ENCODE data around the gene HNF4A.
"Not testable (repeated sequence)": the region's sequence is repeated elsewhere in the genome, so short reads cannot be mapped to it uniquely, and the experiment has no call there.

HNF4A gene

GRCh38 chr20:44355498-44356352 is at the start of gene HNF4A:
TSS of gene HNF4A (plus strand) at chr20:44355699. CDS start at chr20:44355805, 106 bp downstream.
- ATAC-seq, result no peak

- ATAC-seq, result no peak
Measured at GRCh38 chr20:44306927-44307326, 48.6 kb upstream of the HNF4A start.

DNA sequence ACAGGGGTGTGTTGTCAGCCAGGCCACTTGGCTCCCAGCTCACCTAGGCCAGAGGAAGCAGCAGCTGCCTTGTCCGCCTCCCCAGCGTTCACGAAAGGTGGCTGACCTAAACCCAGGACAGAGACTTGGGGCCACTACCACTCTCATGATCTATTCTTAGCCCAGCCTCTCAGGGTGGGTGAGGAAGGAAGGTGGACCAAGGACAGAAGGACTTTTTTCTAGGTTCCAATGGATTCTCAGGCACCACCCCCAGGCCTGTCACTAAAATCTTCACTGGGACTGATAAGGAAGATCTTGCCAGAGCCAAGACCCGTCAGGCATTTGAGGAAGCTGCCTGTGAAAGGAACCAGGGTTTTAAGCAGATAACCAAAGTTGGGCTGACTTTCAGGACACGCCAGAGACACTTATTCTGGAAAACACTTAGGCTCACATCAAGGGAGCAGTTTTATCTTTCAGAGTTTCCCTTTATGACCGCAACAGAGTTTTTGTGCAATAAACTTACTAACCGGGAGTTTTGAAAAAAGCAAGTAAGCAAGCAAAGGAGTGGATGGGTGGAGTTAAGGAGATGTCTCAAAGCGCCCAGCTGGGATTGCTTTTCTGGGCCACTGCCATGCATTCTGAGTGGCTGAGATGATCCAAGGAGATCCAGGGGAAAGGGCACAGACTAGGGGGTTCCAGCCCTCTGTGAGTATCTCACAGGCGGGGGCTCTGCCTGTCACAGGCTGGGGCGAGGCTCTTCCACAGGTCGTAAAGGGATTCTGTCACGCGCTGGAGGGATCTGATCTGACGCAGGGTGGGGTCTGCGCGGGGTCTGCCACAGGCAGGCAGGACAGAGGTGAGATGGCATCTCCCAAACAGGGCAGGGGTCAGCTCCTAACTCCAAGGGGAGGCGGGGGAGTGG is 45.5 kb upstream of the HNF4A start:
- ATAC-seq, result no peak

GRCh38 chr20:44310664-44311639 is 44.5 kb upstream of the HNF4A start, which contains the start of gene FITM2:
TSS of gene FITM2 (minus strand) at chr20:44311202. CDS start at chr20:44311148, 54 bp downstream.
- peak; percentile 88 to 94 for ATAC-seq

GRCh38 chr20:44314870-44315269 is 40.6 kb upstream of the HNF4A start:
- no peak for ATAC-seq

- no peak for ATAC-seq
Measured at GRCh38 chr20:44319839-44320422, 35.6 kb upstream of the HNF4A start.

DNA sequence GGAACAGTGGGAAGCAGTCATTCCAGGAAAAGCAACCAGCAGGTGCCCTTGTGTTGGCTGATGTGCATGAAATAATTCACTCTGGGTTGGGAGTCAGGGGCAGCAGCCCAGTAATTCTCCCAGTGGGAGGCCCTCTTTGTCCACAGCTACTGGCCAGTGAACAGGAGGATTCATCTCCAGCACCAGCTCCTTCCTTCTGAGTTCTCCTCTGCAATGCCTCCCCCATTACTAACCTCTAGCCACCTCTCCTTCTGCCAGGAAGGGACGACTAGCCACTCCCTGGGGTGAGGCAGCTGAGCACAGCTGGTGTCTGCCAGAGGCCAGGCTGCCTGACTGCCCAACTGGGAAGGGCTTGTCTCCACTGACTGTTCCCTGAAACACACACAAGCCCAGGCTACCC is 31.2 kb upstream of the HNF4A start:
- ATAC-seq, result no peak

DNA sequence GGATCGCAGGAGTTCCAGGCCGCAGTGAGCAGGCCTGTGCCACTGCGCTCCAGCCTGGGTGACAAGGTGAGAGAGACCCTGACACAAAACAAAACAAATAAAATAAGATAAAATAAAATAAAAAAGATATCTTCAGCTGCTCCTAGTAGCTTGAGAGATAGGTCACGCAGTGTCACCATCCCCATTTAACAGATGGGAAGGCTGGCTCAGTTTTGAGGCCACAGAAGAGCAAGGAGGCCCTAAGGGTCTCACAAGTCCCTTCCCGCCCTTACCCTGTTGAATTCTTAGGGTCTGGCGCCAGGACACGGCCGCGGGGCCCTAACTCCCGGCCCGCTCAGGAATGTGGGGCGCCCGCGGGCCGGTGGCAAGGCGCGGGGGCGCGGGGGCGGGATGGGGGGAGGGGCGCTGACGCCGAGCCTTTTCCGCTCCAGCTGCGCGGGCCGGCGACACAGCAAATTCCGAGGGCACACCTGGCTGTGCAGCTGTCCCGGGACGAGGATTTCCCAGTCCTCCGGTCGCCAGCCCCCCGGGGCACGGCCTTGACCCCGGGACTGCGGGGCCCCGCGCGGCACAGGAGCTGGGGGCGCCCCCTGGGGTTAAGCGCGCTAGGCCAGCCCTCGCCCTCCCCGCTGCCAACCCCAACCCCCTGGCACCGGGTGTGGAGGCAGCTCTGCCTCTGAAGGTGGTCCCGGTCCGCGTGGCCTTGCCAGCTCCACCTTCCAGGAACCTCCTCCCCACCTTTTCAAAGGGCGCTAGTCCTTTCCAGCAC is 28.9 kb upstream of the HNF4A start:
- ATAC-seq, result peak in 1 of 2 donors; percentile 36

DNA sequence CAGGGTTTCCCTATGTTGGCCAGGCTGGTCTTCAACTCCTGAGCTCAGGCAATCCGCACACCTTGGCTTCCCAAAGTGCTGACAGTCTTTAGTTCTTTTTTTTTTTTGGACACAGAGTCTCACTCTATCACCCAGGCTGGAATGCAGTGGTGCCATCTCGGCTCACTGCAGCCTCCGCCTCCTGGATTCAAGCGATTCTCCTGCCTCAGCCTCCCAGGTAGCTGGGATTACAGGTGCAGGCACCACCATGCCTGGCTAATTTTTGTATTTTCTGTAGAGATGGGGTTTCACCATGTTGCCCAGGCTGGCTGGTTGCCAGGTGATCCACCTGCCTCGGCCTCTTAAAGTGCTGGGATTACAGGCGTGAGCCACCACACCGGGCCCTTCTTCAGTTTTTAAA is 27.8 kb upstream of the HNF4A start:
- ATAC-seq, result not testable (repeated sequence)

GRCh38 chr20:44328428-44328827 is 27.1 kb upstream of the HNF4A start:
- ATAC-seq, result no peak

GRCh38 chr20:44331201-44331600 is 24.3 kb upstream of the HNF4A start:
- ATAC-seq, result no peak

DNA sequence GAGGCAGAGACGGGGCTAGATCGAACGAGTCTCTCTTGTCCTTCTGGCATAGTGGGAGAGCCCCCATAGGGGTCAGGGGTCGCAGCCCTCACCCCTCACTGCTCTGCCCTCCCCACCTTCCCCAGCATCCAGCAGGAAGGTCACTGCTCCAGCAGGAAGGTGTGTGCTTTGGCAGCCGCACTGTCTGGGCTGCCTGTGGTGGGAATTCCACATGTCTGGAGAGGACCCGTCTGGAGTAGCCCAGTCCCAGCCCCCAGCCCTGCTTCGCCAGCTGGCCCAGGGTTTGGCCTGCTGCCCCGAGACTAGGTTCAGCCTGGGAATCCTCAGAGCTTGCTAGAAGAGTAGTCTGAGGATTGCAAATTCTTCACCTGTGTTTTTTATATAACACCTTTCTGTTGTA is 21.2 kb upstream of the HNF4A start:
- no peak for ATAC-seq

DNA sequence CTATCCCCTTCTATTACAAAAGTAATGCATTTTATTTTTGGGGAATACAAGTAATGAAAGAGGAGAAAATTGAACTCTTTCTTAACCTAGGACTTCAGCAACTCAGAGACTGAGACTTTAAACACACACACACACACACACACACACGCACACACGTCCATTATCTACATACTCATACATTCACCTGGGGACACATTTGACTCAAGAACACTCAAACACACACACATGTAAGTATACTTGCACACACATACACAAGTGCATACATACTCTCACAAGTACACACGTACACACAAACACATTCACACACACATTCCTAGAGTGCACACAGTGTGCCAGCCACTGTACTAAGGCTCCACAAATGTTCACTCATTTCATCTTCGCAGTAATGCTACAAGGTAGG is 20.8 kb upstream of the HNF4A start:
- no peak for ATAC-seq

DNA sequence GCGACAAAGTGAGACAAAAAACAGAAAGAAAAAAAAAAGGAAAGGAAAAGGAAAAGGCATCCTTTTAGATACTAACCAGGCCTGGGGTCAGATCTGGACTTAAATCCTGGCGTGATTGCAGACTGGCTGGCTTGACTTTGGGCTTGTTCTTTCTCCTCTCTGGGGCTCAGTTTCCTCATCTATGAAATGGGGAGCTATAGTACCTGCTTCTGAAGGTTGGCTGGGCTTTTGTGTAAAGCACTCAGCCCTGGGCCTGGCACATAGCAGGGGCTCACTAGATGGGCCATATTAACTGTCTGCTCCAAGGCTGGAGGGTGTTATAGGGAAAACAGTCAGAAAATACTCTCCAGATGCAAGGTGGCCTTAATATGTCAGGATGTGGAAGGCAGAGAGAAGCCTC is 19.8 kb upstream of the HNF4A start:
- no peak for ATAC-seq

DNA sequence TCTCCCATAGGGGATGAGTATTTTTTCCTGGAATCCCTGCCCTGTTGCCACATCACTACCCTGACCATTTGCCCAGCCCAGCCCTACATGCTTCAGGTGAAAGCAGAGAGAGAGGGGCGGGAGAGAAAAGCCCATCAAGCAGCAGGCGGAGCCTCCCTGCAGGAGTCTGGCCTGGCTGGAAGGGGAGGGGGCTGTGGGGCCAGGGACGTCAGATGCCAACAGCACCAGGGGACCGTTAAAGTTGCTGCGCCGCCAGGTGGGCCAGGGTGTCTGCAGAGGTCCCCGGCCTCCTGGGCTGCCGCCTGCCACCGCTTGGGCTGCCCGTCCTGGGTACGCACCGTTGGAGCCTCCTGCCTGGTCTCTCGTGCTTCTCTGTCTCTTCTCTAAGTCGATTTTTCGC is 19.4 kb upstream of the HNF4A start:
- ATAC-seq, result no peak

GRCh38 chr20:44336725-44337380 is 18.6 kb upstream of the HNF4A start, which contains the start of gene R3HDML:
TSS of gene R3HDML (plus strand) at chr20:44337043. CDS start at chr20:44337158, 115 bp downstream.
- no peak for ATAC-seq

DNA sequence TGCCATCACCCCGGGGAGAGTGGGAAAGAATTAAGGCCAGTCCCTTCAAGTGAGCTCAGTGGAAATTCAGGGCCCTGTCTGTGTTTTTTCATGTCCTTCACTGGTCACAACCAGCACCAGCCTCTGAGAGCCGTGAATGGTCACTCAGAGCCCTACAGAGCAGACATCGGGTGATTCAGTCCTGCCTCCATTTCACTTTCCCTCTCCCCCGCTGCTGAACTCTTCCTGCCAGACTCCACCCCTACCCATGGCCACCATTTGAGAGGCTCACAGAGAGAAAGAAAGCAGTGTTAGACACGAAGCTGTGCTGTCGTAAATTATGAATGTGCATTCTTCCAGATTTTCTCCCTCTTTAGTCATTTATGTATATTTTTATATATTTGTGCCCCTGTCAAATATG is 13.3 kb upstream of the HNF4A start:
- ATAC-seq, result no peak

GRCh38 chr20:44343162-44343675 is 12.3 kb upstream of the HNF4A start:
- no peak for ATAC-seq

DNA sequence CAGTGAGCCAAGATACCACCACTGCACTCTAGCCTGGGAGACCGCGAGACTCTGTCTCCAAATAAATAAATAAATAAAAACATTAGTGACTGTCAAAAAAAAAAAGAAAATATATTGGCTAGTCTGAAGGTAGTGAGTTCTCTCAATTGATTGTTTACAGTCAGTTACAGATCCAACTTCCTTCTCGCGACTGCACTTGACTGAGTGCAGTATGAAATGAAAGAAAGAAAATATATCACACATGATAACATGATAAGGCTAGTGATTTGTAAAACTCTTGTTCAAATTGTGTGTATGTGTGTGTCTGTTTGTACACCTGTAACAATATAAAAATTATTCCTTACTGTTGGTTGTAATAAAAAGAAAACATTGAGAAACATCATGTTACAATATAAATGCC is 10.8 kb upstream of the HNF4A start:
- no peak for ATAC-seq

- ATAC-seq, result no peak
Measured at GRCh38 chr20:44345147-44345546, 10.4 kb upstream of the HNF4A start.
